Breast epithelium (tissue), 3 donors: ENCODE measurements around the gene REST.

ENCODE experiments used
- POLR2AphosphoS5 ChIP-seq, 3 donors: sonication (generic); formaldehyde crosslinking; IDR thresholded peaks; one replicate each; pipeline ENCODE4 v1.6.1; 2017; ENCODE audit warnings: antibody characterized with exemption in 3 of 3
- TF ChIP-seq, protein P1 (sequence below), 3 donors: fragments of 450-650 bp; IDR thresholded peaks; one replicate each; pipeline ENCODE4 v1.5.1; 2016 to 2017; ENCODE audit warnings: antibody characterized with exemption in 3 of 3, mild to moderate bottlenecking in 3 of 3, moderate library complexity in 3 of 3

DNA sequence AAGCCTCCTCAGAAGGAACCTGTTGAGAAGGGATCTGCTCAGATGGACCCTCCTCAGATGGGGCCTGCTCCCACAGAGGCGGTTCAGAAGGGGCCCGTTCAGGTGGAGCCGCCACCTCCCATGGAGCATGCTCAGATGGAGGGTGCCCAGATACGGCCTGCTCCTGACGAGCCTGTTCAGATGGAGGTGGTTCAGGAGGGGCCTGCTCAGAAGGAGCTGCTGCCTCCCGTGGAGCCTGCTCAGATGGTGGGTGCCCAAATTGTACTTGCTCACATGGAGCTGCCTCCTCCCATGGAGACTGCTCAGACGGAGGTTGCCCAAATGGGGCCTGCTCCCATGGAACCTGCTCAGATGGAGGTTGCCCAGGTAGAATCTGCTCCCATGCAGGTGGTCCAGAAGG is 22.9 kb downstream of the REST start:
- TF ChIP-seq, protein P1, sequence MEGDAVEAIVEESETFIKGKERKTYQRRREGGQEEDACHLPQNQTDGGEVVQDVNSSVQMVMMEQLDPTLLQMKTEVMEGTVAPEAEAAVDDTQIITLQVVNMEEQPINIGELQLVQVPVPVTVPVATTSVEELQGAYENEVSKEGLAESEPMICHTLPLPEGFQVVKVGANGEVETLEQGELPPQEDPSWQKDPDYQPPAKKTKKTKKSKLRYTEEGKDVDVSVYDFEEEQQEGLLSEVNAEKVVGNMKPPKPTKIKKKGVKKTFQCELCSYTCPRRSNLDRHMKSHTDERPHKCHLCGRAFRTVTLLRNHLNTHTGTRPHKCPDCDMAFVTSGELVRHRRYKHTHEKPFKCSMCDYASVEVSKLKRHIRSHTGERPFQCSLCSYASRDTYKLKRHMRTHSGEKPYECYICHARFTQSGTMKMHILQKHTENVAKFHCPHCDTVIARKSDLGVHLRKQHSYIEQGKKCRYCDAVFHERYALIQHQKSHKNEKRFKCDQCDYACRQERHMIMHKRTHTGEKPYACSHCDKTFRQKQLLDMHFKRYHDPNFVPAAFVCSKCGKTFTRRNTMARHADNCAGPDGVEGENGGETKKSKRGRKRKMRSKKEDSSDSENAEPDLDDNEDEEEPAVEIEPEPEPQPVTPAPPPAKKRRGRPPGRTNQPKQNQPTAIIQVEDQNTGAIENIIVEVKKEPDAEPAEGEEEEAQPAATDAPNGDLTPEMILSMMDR (IDR thresholded peaks at IDR 0.05), result no peak
- no peak for TF ChIP-seq POLR2AphosphoS5 (IDR thresholded peaks at IDR 0.05)
